ENCODE measurements around the gene ZNF319.

DNA sequence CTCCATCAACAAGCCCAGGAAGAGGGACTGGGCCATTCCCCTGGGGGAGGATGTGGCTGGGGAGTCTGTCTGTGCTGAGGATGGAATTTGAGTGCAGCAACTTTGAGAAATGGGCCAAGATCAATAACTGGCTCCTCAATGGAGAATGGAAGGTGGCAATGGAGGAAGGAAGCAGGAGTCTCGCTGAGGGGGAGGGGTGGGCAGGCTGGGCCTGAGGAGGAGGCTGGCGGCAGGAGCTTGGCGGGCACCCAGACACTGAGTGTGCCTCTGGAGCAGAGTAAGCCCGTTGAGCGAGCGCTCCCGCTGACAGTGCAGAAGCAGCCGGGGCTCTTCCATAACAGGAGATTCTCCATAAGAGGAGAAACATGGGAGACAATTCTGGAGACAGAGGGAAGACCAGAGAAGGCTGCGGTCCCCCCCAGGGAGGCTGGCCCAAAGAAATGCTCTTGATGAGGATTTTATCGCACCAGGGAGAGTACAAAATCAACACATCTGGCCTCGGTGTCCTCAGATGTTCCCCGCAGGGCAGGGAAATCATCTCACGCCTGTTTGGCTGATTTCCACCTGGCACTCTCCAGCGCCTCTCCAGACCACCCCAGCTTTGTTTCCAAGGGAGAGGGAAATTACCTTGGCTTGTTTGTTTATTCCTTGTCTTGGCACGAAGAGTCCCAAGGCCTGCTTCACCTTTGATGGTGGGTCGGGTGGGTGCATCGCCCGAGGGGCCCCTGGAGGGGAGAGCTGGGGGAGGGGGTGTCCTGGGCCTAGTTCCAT lies 22.3 kb upstream of the ZNF319 start:
- TF ChIP-seq, protein P1, sequence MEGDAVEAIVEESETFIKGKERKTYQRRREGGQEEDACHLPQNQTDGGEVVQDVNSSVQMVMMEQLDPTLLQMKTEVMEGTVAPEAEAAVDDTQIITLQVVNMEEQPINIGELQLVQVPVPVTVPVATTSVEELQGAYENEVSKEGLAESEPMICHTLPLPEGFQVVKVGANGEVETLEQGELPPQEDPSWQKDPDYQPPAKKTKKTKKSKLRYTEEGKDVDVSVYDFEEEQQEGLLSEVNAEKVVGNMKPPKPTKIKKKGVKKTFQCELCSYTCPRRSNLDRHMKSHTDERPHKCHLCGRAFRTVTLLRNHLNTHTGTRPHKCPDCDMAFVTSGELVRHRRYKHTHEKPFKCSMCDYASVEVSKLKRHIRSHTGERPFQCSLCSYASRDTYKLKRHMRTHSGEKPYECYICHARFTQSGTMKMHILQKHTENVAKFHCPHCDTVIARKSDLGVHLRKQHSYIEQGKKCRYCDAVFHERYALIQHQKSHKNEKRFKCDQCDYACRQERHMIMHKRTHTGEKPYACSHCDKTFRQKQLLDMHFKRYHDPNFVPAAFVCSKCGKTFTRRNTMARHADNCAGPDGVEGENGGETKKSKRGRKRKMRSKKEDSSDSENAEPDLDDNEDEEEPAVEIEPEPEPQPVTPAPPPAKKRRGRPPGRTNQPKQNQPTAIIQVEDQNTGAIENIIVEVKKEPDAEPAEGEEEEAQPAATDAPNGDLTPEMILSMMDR (IDR thresholded peaks at IDR 0.05), result no peak
- TF ChIP-seq POLR2AphosphoS5 (IDR thresholded peaks at IDR 0.05; ENCODE audit: insufficient read depth in 1 of 2, low read depth in 1 of 2), result no peak

Measured in vagina (tissue), 2 donors.